ENCODE data around the gene ADAM12.

DNA sequence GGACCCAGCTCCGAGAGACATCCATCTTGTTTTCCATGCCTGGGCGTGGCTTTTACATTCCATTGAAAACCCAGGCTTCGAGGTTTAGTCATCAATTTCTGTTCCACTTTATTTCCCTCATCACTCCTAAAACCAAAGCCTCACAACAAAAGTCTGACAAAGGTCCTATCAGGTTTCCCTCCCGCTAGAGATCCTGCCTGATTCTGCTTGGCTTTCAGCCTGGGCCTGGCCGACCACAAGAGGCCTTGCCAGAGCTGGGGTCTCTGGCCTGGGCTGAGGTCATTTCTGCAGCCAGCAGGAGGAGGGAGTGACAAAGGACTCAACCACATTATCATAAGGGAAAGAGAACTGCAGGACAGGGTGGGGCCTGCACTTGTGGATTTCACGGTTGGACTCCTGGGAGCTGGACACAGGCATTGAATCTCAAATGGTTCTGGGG, 324.9 kb downstream of the ADAM12 start:
- TF ChIP-seq, protein P1, sequence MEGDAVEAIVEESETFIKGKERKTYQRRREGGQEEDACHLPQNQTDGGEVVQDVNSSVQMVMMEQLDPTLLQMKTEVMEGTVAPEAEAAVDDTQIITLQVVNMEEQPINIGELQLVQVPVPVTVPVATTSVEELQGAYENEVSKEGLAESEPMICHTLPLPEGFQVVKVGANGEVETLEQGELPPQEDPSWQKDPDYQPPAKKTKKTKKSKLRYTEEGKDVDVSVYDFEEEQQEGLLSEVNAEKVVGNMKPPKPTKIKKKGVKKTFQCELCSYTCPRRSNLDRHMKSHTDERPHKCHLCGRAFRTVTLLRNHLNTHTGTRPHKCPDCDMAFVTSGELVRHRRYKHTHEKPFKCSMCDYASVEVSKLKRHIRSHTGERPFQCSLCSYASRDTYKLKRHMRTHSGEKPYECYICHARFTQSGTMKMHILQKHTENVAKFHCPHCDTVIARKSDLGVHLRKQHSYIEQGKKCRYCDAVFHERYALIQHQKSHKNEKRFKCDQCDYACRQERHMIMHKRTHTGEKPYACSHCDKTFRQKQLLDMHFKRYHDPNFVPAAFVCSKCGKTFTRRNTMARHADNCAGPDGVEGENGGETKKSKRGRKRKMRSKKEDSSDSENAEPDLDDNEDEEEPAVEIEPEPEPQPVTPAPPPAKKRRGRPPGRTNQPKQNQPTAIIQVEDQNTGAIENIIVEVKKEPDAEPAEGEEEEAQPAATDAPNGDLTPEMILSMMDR (IDR thresholded peaks at IDR 0.05) = no peak
- TF ChIP-seq POLR2A (IDR thresholded peaks at IDR 0.05) = no peak

All from prostate gland (tissue), 2 donors.